Myocyte (in vitro differentiated cells): ENCODE measurements around the gene FAM120A. TPM values are rescaled to one million over a fixed set of nuclear protein-coding genes. Genes with fewer than 3 reads are reported as not detected.
A peak's percentile ranks its signal among the peaks of the same experiment; 100 is the strongest.

Source experiments
- DNase-seq: peaks from one replicate; pipeline ENCODE4 v3.0.0-alpha.2; 2012; ENCODE audit warnings: low read depth
- total RNA-seq: library from RNA; depleted of rRNA; stranded (reverse); fragments of >200 nt; gene quantifications from 2 replicates; pipeline ENCODE4 v1.2.3, GENCODE V29; 2014

FAM120A gene
- total RNA-seq, 1 donor from 2014 or later: 93.3 TPM

DNA sequence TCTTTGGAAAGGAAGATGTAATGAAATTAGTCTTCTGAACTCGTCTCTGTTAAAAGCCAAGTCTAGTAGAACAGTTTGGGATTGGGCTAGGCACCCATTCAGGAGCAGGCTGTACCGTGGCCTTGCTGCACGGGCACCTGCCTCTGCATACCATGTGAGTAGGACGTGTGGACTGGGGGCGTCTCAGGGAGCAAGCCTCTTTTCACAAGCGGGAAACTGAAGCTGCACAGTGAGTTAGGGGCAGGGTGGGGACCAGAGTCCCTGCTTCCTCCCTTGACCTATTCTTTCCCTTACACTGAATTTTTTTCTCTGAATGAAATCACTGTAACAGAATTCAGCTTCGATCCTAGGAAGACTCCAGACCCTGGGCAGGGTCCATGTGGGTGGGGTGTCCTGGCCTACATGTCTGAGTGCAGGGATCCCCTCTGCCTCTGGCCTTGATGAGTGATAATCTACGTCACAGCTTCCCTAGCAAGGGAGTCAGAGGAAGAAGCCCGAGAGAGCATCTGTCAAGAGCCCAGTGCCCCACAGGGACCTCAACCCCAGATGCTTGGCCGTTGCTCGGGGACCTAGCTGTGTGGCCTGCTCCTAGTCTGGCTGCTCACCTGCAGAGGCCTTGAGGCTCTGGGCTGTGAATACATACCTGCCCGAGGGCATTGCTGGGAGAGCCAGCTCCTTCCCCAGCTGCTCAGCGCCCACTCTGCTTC is 140.0 kb downstream of the FAM120A start:
- DNase-seq: no peak

GRCh38 chr9:93592008-93592642 is 140.6 kb downstream of the FAM120A start:
- no peak for DNase-seq

DNA sequence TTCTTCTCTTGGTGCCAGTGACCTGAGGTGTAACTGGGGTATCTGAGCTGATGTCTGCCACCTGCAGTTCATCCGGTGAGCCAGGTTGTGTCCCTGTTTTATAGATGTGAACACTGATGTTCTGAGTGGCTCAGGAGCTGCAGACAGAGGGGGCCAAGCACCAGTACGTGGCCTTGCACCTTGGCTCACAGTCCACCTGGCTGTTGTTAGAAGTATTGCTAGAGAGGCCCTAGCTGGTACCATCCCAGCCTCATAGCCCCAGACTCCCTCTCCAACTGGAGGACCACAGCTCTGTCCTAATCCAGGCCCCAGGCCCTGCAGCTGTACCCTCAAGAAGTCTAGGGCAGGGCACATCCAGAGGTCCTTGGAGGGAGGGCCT is 141.1 kb downstream of the FAM120A start:
- DNase-seq: no peak

GRCh38 chr9:93593144-93593658 is 141.7 kb downstream of the FAM120A start:
- DNase-seq: no peak

GRCh38 chr9:93594041-93594756 is 142.7 kb downstream of the FAM120A start:
- DNase-seq: no peak

GRCh38 chr9:93595461-93595860 is 144.0 kb downstream of the FAM120A start:
- DNase-seq: no peak

- no peak for DNase-seq
These were observed 144.4 kb downstream of the FAM120A start for GRCh38 chr9:93595861-93596365.

GRCh38 chr9:93596399-93596798 is 144.9 kb downstream of the FAM120A start:
- no peak for DNase-seq

GRCh38 chr9:93597142-93597706 is 145.7 kb downstream of the FAM120A start:
- DNase-seq: no peak

DNA sequence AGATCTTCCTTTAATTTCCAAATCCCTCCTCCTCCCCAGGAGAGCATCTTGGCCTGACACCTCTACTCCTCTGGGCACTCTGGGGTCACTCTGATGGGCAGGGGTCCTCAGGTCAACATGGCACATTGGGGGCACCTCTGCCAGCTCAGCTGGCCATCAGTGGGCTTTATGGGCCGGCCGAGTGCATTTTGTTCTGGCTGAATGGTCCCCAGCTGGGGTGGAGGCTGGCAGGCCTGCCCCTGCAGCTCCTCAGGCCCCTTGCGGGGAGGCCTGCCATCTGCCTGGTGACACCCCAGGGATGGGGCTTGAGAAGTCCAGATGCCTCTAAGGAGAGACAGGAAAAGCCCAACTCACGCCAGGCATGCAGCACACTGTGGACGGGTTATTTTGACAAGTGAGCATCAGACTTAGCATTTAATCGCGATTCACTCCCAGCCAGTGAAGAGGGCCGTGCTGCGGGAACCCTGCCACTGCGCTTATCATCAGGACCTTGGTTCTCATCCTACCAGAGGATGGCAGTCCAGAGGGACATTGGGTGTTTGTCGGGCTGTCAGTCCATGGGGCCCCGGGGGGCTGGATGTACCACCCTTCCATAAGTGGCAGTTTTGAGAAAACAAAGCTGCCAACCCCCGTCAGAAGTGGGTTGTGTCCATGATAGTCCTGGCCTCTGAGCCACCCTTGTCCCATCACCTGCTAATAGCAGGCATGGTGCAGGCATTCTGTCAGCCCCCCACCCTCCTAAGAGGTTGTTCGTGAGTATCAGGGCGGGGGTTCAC is 146.6 kb downstream of the FAM120A start:
- no peak for DNase-seq

DNA sequence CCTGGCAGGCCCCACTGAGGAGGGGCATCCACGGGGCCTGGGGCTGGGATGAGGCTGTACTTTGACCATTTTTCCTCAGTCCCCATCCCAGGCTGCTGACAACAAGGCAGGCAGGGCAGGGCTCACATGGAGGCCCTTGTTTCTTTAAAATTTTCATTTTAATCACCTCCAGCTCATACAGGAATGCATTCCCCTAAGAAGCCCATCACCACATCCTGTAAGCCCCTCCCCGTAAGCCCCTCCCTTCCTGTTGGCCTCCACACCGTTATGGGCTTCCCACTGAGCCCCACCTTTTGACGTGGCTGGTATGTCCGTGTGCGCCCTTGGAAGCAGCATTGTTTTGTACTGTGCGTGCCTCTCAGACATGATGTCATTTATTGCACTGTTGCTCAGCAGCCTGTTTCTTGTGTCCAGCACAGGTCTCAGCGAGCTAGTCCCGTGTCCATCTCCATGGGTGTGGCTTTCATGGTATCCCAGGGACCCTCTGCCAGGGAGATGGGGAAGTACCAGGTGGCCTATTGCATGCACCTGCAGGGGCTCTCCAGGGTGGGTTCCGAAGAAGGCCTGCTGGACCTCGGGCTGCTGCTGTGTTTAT is 147.3 kb downstream of the FAM120A start:
- DNase-seq: no peak

DNA sequence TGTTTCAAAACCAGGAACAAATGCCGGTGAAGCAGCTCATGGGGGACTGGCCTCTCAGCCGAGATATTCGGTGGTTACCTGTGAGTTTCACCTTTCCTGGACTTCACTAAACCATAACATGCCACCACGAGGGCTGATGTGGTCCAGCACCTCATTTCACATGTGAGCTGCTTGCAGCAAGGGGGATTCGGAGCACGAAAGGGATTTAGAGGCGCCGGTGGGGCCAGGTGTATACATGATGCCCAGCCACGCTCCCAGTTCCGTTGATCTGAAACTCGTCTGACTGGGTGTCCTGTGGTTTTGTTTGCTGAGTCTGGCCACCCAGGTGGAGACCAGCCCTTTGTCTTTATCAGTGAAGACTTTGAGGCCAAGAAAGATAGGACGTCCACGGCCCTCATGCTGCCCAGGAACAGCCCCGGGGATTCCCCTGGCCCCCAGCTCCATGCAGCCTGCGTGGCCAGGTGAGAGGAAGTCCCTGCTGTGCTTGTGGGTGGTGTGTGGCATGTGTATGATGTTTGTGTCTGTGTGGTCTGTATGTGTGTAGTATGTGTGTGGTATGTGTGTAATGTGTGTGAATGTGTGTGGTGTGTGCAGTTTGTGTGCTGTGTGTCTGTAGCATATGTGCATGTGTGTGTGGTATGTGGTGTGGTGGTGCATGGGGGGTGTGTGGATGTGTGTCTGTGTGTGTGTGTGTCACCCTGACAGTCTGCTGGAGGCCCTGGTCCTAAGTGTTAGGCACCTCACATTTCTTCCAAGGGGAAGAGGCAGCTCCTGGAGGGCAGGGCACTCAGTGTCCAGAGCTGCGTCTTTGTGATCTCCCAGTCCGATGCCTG is 148.3 kb downstream of the FAM120A start:
- no peak for DNase-seq

DNA sequence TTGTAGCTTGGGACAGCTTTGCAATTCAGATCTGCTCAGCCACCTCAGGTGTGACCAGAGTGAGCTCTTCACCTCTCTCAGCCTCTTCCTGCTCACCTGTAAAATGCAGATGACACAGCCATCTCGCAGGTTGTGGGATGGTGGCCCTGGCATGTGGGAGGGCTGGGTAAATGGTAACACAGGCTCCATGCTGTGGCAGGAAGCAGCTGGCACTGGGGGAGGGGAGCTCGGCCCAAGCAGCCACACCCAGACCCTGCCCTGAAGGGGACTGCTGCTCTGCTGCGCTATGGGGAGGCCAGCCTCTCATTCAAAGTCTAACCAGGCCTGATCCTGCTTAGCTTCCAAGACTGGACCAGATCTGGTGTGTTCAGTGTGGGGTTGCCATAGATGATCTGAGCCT is 149.0 kb downstream of the FAM120A start:
- peak; percentile 69 for DNase-seq

DNA sequence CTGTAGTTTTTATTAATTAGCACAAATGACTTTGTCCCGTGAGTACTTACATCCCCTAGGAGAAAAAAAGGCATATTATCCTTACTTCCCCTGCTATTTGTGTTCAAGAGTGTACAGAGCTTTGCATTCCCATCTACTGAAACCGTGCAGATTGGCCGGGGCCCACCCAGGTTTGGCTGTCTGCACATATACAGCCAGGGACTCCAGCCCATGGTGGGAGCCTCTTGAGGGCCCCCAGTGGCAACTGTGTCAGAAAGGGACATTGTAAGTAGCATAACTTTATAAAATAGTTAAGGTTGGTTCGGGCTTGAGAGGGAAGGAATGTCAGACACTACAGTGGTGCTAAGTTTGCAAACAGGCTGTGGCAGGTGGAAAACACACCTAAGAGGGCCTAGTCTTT is 149.6 kb downstream of the FAM120A start:
- no peak for DNase-seq

- DNase-seq: no peak
These were observed 150.2 kb downstream of the FAM120A start for GRCh38 chr9:93601666-93602065.

GRCh38 chr9:93603011-93603410 is 151.5 kb downstream of the FAM120A start:
- DNase-seq: no peak

DNA sequence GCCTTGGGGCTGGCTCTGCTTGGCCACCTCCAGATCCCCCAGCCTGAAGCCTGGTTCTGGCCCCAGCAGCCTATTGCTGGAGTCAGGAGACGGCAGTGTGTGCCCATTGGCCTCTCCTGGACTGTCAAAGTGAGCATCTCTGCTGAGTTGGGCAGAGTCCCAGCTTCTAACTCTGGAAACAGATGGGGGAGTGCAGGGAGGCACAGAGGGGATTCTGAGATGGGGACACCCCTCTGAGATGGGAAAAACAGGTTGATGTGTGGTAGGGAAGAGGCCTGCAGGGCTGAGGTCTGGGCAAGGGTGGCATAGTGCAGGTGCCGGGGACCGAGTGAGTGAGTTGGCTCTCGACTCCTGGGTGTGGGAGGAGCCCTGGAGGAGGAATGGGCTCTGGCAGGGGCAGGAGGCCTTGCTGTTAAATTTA is 152.4 kb downstream of the FAM120A start:
- DNase-seq: no peak

DNA sequence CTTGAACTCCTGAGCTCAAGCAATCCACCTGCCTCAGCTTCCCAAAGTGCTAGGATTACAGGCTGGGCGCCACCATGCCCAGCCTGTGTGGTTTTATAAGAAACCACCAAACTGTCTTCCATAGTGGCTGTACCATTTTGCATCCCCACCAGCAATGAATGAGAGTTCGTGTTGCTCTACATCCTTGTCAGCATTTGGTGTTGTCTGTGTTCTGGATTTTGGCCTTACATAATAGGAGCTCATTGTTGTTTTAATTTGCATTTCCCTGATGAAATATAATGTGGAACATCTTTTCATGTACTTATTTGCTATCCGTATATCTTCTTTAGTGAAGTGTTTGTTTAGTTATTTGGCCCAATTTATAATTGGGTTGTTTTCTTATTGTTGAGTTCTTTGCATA is 154.7 kb downstream of the FAM120A start:
- no peak for DNase-seq

DNA sequence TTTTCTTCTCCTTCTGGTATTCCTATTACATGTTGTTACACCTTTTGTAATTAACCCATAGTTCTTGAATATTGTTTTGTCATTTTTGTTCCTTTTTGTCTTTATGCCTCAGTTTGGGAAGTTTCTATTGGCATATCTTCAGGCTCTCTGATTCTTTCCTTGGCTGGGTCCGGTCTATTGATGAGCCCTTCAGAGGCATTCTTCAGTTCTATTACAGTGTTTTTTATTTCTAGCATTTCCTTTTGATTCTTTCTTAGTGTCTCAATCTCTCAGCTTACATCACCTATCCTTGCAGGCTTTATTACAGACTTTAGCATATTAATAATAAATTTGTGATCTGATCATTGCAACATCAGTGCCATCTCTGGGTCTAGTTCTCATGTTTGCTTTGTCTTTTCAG is 158.7 kb downstream of the FAM120A start:
- DNase-seq: no peak
